NCI-H2171 (cell line): ENCODE results near the gene CHAF1A.

Experiments
- DNase-seq: peaks from one replicate; lab custom pipeline; 2025; lab: John Stamatoyannopoulos, UW

Gene CHAF1A

DNA sequence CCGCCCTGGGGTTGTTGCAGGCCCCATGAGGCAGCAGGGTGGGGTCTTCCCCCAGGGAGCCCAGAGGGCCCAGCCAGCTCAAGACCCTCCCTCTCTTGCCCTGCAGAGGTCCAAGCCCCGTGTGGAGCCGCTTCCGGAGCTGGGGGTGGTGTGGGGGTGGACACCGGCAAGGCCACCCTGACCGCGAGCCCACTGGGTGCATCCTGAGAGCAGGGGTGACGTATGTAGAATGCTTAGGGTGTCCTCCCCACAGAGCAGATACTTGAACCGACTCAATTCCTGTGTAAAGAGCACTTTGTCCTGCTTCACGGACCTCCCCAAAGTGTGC is 40.3 kb downstream of the CHAF1A start:
- DNase-seq, result no peak

DNA sequence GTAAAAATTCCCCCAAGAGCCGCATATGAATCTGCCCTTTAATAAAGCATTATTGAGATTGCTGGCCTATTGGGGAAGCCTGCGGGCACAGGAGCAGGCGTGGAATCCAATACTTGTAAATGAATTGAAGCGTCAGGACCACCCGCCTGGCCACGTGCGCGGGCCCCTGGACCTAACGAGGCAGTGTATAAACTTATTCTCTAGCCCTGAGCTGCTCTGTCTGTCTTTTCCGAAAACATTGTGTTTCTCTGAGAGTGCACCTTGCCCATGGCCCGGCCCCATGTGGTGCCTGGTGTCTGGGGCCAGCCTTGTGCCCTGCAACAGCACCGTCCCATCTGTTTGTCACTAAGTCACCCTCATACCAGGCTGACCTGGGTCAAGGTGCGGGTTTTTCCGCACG is 40.7 kb downstream of the CHAF1A start:
- DNase-seq, result no peak

DNA sequence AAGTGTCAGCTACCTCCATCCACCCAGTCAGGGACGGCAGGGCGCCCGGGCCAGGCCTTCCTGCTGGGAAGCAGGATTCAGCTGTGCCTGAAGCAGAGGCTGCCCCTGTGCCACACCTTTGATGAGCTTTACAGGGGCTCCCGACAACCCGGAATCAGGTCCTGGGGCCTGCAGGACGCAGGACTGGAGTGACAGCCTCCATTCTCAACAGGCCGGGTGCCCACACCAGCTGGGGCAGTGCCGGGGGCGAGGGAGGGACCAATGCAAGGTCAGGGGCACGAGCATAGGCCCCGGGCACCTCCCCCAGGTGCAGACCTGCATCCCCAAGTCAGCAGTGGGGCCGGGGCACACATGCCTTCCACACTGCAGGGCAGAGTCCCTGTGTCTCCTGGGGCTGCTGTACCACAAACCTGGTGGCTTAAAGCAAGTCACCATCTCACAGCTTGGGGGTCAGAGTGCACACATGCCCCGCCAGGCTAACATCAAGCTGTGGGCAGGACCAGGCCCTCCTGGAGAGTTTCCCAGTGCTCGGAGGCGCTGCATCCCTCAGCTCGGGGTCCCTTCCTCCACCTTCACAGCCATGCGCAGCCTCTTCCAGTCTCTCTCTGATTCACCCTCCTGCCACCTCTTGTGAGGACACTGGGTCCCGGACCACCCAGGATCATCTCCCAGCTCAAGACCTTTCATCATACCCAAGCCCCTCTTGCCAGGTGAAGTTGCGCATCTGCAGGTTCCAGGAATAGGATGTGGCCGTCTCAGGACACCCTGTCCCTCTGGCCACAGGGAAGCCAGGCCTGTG is 41.7 kb downstream of the CHAF1A start:
- DNase-seq, result no peak

DNA sequence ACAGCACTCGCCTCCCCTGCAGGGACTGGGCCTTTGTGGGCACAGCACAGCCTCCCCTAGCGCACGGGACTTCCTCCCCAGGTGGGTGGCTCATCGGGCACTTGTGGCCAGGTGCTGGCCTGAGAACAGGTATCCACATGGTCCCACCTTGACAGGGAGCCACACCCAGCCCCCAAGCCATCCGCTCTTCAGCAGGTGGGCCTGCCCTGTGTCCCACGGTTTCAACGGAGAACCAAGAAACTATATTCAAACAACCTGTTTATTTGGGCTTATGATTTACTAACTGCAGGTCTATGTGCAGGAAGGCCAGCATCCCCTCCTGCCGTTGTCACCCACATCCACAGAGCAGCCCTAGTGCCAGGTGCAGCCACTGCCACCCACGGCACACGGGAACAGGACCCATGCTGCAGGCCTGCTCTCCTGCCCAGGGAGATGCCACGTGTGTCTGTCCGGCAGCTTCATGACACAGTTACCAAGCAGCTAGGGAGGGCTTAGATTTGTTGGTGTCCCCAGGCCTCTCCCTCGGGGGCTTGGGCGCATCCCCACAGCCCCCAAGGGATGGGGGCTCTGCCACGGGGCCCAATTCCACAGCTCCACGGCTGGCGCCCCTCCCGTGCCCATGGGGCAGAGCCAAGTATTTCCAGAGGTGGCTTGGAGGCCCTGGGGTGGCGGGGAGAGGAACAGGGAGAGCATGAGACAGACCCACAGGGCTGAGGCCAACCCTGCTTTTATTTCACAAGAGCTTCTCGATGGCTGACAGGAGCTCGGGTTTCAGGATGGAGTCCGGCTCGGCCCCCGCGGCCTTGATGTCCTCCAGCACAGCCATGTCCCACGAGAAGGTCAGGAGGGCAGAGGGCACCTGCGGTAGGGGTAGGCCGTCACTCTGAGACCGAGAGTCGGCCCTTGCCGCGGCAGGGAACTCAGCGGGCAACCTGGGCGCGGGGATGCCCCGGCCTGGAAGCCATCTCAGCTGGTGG is 42.6 kb downstream of the CHAF1A start:
- DNase-seq, result no peak

DNA sequence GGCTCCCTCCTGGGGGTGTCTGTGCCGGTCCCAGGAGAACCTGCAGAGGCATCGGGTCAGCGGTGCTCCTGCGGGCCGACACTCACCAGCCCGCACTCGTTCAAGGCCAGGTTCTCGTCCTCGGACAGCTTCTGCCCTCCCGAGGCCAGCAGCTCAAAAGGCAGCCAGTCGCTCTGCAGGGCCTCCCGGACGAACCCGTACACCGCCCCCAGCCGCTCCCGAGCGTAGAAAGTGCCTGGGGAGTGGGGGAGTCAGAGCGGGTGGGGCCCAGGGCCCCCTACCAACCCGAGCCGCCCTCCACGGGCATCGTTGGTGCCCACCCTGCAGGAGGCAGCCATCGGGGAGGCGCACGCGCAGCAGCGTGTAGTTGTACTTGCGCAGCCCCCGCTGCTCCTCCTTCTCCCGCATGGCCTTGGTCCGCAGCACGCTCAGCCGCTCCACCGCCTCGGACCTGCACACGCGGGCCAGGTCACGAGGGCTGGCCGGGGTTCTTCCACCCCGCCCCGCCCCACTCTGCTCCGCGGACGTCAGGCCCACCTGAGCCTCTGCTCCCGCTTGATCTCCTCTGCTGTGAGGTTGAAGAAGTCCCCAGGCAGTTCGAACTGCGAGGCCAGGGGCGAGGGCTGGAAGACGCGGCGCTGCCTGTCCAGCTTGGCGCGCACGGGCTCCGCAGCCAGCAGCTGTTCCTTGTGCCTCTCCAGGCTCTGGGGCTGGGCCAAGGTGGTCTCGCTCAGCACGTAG is 43.7 kb downstream of the CHAF1A start:
- DNase-seq, result no peak

DNA sequence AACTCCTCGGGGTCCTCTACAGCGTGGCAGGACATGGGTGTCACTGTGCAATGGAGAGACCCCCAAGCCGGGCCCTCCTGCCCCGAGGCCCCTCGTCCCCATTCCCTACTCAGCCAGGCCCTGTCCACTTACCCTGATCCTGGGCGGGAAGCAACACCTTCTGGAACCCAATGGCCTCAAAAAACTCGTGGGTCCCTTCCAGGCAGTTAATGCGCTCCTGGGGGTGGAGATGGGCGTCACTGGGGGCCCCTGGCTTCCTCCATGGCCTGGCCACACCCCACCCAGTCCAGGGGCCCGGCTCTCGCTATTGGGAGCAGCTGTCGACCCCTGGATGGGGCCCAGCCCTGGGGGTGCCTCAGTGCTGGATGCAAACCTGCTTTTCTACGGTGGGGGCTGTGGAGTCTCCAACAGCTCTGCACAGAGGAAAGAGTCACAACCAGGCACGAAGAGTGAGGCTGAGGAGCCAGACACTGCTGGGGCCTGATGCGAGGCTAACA is 44.3 kb downstream of the CHAF1A start:
- no peak for DNase-seq

DNA sequence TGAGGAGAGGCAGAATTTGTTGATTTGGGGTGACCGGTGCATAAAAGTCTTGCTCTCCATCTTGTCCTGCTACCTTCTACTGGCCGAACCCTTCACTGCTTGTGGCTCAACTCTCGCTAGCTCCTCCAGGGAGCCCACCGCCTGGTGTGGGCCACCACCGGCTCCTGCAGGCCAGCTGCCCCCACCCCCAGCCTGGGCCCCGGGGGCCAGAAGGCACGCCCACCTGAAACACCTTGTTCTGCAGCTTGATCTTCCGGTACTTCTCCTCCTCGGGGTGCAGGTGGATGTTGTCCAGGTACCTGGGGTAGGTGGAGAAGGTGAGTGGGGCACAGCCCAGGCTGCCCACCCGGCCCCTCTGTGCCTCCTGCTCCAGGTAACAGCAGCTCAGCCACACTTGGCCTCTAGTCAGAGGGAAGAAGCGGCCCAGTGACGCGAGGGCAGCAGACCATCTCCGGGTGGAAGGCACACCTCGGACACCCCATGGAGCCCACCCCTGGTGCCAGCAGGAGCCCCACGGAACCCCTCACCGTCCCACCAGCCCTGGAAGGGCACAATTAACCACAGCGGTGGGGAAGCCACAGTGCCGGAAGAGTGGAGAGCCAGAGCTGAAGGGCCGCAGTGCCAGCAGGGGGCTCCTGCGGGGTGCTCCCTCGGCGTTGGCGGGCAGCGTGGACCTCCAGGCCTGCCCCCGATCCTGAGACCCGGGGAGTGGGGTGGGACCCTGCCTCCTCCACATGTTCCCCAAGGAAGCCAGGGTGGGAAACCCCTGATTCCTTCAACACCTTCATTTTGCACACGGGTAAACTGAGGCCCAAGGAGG is 45.1 kb downstream of the CHAF1A start:
- DNase-seq, result no peak

DNA sequence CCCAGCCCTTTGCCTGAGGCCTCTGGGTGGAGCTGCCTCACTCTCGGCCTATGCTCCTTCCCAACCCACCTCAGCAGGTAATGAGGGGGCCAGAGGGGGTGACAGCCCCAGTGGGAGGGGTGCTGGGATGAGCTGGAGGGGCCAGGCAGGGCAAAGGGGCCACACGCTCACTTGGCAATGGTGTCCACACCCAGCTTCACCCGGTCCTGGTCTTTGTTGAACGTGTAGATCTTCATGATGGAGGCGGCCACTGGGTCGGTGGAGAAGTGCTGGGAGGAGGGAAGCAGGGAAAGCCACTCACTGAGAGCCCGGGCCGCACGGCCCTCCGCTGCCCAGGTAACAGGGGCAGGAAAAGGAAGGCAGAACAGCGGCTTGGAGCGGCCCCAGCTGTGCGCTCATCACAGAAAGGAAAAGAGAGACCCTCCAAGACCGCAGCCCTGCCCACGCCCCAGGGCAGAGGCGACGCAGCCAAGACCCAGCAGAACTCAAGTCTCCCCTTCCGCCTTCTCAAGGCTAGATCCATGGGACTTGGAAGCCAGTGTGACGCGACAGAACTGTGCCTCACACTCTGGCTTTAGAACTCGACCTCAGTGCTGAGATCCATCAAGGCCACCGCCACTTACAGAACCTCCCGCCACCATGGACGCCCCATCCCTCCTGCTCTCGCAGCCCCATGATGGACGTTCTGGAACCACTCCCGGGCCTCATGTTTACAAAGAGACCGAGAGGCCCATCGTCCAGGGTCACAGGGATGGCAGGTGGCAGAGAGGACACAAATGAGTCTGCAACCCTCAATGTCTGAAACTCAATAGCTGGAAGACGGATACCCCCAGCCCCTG is 45.9 kb downstream of the CHAF1A start:
- DNase-seq, result no peak

DNA sequence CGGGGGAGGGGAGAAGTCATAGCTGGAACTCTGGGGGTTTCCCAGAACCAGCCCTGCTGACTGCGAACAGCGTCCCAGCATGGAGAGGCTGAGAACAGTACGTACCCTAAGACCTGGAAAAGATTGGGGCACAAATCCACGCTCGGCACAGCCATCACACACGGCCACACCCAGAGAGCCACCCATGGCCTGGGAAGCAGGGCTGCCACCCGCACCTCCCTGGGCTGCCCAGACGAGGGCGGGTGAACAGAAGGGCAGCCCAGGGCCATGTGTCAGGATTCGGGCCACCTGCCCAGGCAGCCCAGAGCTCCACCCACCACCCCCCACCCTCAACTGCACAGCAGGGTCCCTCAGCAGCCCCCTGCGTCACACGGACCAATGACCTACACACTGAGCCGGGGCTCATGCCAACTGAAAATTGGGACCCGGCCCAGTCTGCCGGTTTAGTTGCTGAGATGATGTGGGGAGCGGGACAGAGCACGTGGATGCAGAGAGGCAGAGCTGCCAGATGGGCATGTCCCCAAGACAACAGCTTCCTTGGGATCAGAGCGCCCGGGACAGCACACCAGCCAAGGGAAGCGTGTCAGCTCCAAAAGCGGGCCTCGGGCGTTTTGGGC is 46.7 kb downstream of the CHAF1A start:
- peak; percentile 93 for DNase-seq

DNA sequence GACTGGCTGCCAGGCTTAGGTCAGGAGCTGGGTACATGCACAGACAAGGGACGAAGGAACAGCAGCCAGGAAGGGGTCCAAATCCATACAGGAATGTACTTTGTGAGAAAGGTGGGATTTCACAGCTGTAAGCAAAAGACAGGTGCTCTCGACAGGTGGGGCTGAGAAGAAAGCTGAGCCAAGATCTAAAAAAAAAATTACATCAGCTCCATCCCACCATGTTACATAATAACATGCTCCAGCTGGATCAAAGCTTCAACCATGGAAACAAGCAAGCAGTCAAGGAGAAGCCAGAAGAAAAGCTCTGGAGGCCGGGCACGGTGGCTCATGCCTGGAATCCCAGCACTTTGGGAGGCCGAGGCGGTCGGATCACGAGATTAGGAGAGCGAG is 47.2 kb downstream of the CHAF1A start:
- DNase-seq, result peak; percentile 91

DNA sequence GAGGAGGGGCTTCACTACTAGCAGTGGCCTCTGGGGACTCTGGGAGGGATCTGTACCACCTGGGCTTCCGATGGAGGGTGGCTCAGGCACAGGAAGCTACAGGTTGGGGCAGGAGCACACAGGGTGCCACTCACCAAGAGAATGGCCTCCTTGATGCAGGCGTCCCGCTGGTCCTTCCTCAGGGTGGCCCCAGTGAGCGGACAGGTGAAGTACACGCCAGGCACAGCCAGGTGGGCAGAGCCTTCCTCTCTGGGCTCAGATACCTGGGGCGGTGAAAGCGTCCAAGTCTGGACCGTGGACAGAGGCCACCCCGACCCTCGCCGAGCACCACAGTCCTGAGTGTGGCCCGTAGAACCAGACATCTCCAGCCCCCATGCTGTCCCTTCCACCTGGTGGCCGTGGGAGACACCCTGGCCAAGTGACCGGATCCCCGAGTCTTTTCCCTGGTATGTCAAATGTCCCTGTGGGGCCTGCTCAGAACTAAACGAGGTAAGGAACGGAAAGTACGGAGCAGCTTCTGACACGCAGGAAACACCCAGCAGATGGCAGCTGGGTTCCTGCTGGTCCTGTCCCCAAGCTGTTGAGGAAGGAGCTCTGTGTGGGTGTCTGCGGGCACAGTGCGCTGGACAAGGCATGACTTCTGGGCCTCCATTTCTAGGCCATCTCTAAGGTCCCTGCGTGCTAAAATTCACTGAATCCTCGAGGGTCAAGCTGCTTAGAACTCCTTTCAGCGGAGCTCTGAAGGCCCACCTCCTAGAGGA is 50.0 kb downstream of the CHAF1A start:
- no peak for DNase-seq

DNA sequence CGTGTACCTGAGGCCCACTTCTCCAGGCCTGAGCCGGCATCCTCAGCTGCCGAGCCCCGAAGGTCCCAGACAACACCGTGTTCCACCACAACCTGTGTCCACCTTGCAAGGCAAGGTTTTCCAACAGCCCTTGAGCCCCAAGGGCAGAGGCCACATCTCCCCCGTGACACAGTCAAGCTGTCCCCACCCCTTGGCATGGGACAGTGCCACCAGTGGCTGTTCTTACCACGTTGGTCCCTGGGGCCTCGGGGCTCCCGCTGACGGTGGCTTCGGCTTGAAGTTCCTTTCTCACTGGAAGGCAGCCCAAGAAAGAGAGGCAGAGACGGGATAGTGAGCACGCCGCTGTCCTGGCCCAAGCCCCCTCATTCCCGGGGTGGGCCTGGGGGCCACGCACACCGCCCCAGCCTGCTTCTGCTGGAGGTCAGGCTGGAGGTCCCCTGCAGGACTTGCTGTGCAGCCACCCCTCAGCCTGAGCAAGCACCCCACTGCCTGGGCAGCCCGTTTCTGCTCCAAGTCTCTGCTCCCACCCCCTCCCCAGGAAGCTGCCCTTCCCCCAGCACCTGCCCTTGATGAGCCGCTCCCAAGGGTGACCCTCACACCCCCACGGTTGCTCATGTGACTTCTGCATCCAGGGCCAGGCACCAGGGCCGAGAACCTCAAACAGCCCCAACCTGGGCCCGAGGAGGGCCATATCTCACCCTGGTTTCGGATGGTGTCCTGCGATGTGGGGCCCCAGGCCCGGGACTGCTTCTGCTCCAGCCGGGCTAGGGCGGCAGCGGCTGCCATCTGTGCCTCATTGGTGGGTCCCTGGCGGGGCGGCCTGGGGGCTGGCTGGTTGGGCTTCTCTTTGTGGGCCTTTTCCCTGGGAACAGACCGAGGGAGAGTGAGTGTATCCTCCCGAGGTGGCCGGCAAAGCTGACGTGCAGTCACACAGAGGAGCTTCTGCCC is 51.1 kb downstream of the CHAF1A start:
- DNase-seq, result no peak

DNA sequence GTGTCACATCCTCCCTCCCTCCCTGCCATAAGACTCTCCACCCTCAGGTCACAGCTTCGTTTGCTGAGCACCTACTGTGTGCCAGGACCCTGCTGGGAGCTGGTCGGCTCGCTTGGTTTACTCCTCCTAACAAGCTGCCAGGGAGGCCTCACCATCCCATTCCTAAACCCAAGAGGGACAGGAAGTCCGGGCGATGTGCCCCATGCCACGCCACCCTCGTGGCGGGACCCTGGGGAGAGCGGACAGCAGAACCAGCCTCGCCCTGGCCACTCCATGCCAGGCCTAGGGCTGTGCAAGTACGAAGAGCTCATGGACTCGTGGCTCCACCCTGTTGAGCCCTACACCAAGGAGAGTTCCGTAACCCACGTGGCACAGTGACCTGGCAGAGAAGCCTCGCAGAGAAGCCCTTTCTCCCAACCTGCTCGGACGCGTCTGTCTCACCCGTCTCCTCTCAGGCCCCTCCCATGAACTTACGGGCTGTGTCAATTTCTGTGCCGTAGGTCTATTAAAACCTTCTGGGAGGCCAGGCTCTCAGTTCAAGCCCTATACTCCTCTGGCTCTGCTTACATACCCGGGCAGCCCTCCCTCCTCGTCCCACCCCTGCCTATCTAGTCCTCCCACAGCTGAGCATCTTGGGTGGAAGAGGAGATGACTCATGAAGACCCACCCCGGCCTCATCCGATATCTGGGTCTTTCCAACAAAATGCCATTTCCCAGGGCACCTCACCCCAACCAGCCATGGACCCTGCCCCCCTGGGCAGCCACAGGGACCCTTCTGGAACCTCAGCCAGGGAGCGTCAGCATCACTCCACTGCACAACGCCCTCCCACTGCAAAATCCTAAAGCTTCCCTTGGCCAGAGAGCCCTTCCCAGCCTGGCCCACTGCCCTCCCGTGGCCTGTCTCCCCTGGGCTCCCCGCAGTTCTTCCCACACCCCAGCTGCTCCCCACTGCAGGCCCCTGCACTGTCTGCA is 52.6 kb downstream of the CHAF1A start:
- DNase-seq, result no peak

DNA sequence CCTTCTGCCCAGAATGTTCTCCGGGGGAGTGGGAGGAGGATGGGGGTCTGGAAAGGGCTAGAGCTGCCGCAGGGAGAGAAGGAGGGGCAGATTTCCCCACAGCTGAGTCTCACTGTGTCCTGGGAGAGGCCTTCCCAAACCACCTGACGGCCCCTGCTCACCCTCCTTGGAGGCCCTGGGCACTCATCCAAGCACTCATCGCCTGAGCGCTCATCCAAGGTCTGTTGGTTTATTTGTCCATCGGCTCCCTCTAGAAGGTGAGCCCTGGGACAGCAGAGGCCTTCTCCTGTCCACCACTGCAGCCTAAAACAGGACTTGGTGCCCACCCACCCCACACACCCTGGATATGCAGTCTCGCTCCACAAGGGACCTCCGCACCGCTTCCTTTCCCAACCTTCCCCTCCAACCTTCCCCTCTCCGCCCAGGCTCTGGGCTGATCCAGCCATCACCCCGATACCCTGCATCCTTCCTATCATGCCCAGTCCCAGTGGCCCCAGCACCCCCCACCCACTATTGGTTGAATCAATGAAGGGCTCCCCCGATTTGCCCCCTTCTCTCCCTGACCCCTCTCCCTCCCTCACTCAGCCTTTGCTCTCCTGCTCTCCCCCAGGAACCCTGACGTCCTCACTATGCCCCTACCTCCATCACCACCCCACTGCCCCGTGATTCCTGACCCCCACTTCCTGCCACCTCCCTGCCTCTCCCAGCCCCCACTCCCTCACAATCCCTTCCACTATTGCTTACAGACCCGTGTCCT is 53.5 kb downstream of the CHAF1A start:
- DNase-seq, result peak; percentile 84

DNA sequence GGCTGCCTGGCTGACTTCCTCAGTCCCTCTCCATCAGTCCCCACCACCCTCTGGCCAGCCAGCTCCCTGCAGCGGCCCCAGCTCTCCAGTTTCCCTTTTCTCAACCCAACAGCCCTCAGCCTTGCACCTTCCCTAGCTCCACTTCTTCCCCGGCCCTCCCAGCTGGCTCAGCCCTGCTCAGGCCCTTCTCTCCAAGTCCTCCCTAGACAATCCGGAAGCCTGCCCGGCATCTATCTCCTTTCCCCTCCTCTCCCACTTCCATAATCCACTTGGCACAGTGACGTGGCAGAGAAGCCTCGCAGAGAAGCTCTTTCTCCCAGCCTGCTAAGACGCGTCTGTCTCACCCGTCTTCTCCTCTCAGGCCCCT is 54.0 kb downstream of the CHAF1A start:
- DNase-seq, result peak; percentile 74
